IMR-90 (cell line): ENCODE data around the gene TMEM252.

Experiments
- BHLHE40 ChIP-seq: fragments of 150-350 bp; IDR thresholded peaks from 2 replicates; pipeline ENCODE4 v1.6.1; 2016; ENCODE audit warnings: mild to moderate bottlenecking, low read depth, low read length
- CEBPB ChIP-seq: IDR thresholded peaks from 2 replicates; pipeline ENCODE4 v1.6.1; 2012; ENCODE audit warnings: low read depth, low read length, improper control_type of control experiment
- CHD1 ChIP-seq: IDR thresholded peaks from 2 replicates; pipeline ENCODE4 v1.6.1; 2012; ENCODE audit warnings: low read depth, low read length, improper control_type of control experiment
- CTCF ChIP-seq: conservative IDR thresholded peaks from 2 replicates; pipeline ENCODE4 v1.5.1; 2012; ENCODE audit warnings: mild to moderate bottlenecking, low read depth, low read length, improper control_type of control experiment
- MAFK ChIP-seq: IDR thresholded peaks from 2 replicates; pipeline ENCODE4 v1.6.1; 2012; ENCODE audit warnings: low read depth, low read length, improper control_type of control experiment
- MAZ ChIP-seq: IDR thresholded peaks from 2 replicates; pipeline ENCODE4 v1.6.1; 2012; ENCODE audit warnings: low read depth, mild to moderate bottlenecking, low read length, improper control_type of control experiment, moderate library complexity, borderline replicate concordance
- MXI1 ChIP-seq: IDR thresholded peaks from 2 replicates; pipeline ENCODE4 v1.6.1; 2012; ENCODE audit warnings: low read depth, mild to moderate bottlenecking, low read length, moderate library complexity, borderline replicate concordance
- POLR2A ChIP-seq: IDR thresholded peaks from 2 replicates; pipeline ENCODE4 v1.6.1; 2012; ENCODE audit warnings: mild to moderate bottlenecking, low read depth, low read length
- RAD21 ChIP-seq: IDR thresholded peaks from 2 replicates; pipeline ENCODE4 v1.6.1; 2012; ENCODE audit warnings: low read length, improper control_type of control experiment
- USF2 ChIP-seq: fragments of 150-350 bp; IDR thresholded peaks from 2 replicates; pipeline ENCODE4 v1.6.1; 2017; ENCODE audit warnings: mild to moderate bottlenecking, antibody characterized with exemption, low read length, low read depth

- TF ChIP-seq MAZ, result no peak
- TF ChIP-seq POLR2A, result no peak
- TF ChIP-seq MAFK, result no peak
- no peak for TF ChIP-seq BHLHE40
- TF ChIP-seq CTCF, result no peak
- no peak for TF ChIP-seq USF2
- TF ChIP-seq MXI1, result no peak
- TF ChIP-seq CEBPB, result no peak
- TF ChIP-seq RAD21, result no peak
- TF ChIP-seq CHD1, result no peak
Measured at GRCh38 chr9:68575817-68576216, 35.1 kb upstream of the TMEM252 start.
